HG03060 (cell line): Measurements from ENCODE around the gene MAP3K15.
"Not testable (repeated sequence)": the region's sequence is repeated elsewhere in the genome, so short reads cannot be mapped to it uniquely, and the experiment has no call there.

ENCODE experiments used
- ATAC-seq: cut with Tn5 transposase; IDR thresholded peaks from one replicate; pipeline ENCODE4 v1.9.1; 2021; ENCODE audit warnings: low read depth, moderate number of reproducible peaks; ENCODE audit not compliant: unreplicated experiment

The MAP3K15 gene

GRCh38 chrX:19541196-19541595, 25.9 kb upstream of the MAP3K15 start:
- ATAC-seq, result no peak

DNA sequence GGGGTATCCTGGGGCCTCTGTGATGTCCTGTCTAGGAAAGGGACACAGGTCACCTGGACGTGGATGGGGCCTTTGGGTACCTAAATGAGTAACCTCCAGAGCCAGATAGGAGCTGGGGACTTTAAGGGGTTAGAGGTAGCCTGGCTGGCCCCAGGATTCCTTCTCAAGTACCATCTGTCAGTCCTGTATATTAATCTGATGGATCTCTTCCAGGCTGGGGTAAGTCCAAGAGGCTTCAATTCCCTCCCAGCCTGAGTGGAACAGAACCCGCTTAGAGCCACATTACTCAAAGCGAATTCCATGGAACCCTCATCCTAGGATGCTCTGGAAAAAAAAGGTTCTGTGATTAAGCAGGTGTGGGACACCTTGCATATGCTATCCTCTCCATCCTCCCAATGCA, 24.8 kb upstream of the MAP3K15 start:
- ATAC-seq, result no peak

DNA sequence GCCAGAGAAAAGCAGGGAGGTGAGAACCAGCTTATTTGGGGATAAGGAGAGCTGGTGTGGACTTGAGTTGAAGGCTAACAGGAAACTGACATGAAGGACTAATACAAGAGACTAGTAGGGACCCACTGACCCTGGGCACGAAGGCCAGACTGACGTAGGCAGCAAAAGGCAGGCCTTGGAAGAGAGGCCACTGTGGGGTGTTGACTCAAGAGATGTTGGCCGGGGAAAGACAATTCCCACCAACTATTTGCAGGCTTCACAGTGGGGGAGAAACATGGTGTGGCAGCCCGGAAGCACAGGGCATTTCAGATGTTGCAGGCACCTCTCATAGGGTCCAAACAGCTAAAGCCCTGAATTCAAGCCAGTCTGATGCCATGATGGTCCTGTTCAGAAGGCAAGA, 24.4 kb upstream of the MAP3K15 start:
- no peak for ATAC-seq

GRCh38 chrX:19535476-19535875, 20.2 kb upstream of the MAP3K15 start:
- no peak for ATAC-seq

GRCh38 chrX:19532709-19533108, 17.4 kb upstream of the MAP3K15 start:
- no peak for ATAC-seq

DNA sequence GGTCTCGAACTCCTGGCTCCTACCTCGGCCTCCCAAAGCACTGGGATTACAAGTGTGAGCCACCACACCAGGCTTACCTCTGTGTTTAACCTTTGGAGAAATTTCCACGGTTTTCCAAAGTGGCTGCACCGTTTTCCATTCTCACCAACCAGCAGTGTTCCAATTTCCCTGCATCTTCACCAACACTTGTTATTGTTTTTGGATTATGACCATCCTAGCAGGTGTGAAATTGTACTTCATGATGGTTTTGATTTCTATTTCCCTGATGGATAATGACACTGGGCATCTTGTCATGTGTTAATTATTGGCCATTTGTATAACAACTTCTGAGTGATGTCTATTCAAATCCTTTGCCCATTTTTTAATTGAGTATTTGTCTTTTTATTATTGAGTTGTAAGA, 2.7 kb upstream of the MAP3K15 start:
- no peak for ATAC-seq

DNA sequence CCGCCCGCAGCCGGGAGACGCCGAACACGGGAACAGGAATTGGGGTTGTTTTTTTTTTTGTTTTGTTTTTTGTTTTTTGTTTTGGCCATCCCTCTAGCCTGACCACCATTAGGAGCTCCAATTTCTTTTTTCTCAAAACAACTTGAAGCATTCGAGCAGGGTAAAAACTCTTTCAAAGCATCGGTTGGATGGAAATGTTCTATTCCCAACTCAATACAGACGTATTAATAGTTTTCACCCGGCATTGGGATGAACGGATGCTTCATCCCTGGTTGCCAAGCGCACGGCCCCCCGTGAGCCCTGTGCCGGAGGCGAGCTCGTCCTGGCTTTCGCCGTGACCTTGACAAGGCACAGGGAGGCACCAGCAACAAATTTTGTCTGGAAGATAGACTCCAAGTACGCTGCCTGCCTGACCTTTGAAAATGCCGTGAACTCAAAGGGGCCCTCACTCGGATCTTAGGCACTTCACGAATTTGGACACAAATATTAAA, 352 bp upstream of the MAP3K15 start:
- no peak for ATAC-seq

DNA sequence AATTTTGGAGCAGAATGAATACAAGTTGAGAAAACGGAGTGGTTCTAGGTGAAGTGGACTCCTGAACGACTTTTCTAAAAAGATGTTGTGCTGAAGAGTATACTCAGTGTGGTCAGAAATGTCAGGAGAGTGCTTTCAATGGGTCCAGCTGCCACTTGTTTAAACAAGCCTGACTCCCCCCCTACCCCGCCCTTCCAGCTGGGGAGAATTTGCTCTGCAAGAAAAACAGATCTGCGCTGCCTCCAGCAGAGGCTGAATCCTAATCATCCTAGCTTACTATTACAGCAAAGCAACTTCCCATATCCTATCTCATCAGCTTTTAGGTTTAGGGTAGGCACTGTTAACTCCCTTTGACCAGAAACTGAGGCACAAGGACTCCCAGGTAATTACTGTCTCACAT, 1.9 kb downstream of the MAP3K15 start:
- no peak for ATAC-seq

GRCh38 chrX:19512961-19513360, 2.3 kb downstream of the MAP3K15 start:
- ATAC-seq, result no peak

- ATAC-seq, result no peak
Measured at GRCh38 chrX:19512359-19512758, 2.9 kb downstream of the MAP3K15 start.

GRCh38 chrX:19511796-19512195, 3.5 kb downstream of the MAP3K15 start:
- ATAC-seq, result not testable (repeated sequence)

DNA sequence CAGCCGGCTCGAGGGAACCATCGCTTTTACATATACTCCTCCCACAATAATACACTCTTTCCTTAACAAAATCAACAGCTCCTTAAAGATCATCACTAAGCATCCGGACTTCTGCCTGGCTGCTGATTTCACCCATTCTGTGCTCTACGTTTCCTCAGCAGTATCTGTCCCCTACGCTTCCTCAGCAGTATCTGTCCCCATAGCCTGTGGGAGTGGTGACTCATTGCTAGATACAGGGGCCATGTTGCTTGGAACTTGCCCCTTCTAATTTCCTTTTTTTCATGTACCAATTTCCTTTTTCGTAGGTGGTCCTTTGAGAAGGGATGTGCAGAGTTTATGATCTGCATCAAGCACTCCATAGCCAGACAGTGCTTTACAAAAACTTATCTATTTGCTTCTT, 18.6 kb downstream of the MAP3K15 start:
- ATAC-seq, result no peak

GRCh38 chrX:19487520-19488200, 27.6 kb downstream of the MAP3K15 start:
- ATAC-seq, result no peak

GRCh38 chrX:19479458-19479857, 35.9 kb downstream of the MAP3K15 start:
- ATAC-seq, result no peak

- ATAC-seq, result not testable (repeated sequence)
Measured at GRCh38 chrX:19468383-19468782, 46.9 kb downstream of the MAP3K15 start.

DNA sequence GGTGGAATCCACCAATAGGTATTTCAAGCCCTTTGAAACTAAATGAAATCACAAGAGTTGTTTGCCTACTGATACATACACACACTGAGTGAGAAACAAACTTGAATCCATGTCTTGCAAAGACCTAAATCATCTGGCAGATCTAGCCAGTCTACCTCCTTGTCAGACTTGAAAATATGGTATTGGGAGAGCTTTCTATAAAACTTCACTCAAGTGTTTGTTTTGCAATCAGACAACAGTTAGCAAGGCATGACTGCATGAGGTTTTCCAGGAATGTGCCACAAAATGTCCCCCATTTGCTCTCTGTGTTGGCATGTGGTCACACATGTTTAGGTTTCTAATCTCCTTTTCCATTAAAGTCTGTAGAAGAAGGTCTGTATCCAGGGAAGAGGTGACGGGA, 52.4 kb downstream of the MAP3K15 start:
- no peak for ATAC-seq

DNA sequence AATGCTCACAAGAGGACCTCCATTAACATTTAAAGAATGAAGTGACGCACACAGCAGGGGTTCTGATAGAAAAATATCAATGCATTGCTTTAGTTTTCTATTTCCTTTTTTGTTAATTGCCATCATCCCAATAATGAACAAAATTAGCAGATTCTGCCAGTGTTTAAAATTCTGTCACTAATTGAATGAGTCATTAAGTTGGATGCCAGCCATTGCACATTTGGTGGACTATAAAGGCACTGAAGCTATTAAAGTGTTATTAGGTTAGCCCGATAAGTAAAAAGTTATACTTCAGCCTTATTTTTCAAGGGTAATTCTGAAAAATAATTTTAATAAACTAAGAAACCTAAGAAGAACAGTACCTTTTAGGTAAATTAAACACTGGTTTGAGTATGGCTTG, 53.1 kb downstream of the MAP3K15 start:
- no peak for ATAC-seq

DNA sequence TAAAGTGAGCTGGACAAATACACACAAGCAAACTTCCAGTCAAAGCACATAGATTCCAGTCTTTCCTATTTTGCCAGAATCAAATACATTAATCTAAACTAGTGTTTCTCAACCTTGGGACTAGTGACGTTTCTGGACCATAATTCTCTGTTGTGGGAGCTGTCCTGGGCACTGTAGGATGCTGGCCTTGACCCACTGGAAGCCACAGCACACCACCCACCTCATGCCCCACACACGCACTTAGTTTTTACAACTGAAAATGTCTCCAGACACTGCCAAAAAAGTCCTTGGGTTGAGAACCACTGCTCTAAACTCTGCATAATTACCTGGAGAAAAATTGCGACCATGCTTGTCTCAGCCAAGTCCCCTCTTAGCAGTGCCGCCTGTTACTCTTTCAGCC, 57.6 kb downstream of the MAP3K15 start:
- no peak for ATAC-seq

- no peak for ATAC-seq
Measured at GRCh38 chrX:19448077-19448476, 67.2 kb downstream of the MAP3K15 start.

- no peak for ATAC-seq
Measured at GRCh38 chrX:19446397-19446796, 68.9 kb downstream of the MAP3K15 start.

DNA sequence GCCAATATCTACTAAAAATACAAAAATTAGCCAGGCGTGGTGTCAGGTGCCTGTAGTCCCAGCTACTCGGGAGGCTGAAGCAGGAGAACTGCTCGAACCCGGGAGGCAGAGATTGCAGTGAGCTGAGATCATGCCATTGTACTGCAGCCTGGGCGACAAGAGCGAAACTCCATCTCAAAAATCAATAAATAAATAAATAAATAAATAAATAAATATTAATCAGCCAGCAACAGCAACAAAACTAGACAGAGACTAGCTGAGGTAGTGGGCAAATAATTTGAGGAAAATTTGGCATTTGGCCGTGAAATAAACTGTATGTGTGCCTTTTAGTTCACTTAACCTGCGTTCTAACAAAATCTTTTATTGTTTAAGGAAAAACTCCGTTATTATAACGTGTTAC, 69.5 kb downstream of the MAP3K15 start:
- ATAC-seq, result not testable (repeated sequence)

DNA sequence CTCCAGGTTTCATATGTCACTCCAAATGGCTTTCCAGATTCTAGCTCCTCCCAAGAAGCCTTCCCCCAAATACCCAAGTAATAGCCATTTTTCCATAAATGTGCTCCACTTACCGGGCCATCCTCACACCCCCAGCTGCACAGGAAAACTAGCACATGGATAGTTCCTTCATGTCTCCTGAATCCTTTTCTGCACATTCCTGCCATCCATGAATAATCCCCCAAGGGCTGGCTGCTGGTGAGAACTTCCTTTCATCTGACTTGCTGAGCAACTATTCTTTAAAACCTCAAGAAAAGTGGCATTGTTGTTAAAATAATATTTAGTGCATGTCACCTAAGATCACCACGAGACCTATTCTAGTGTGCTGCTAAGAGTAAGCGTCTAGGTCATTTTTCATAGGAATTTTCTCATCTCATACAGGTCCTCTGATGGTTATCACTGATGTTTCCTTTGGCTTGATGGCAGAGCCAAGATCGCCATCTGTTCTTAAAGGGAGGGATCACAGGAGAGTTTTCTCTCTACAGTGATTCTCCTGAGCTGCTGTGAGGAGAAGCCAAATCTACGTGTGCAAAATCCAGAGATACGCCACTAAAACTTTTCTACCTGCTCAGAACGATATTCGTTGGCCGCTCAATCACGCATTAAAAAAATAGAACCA, 71.3 kb downstream of the MAP3K15 start:
- no peak for ATAC-seq
